ENCODE data around the gene CXCL14.

The CXCL14 gene

GRCh38 chr5:135591277-135591676 is 12.5 kb upstream of the CXCL14 start:
- DNase-seq (ENCODE audit: insufficient read length, low spot score) (no peak), FAIRE-seq (no peak)
- TF ChIP-seq SPI1 (IDR thresholded peaks at IDR 0.05; ENCODE audit: low read depth, low read length) (no peak), POLR2A (IDR thresholded peaks at IDR 0.05; ENCODE audit: low read depth, low read length) (no peak), POLR2AphosphoS5 (IDR thresholded peaks at IDR 0.05; ENCODE audit: low read depth, low read length) (no peak), PAX5 (IDR thresholded peaks at IDR 0.05; ENCODE audit: insufficient read depth, low read length, severe bottlenecking) (no peak), TAF1 (IDR thresholded peaks at IDR 0.05; ENCODE audit: low read depth, low read length) (no peak), POU2F2 (IDR thresholded peaks at IDR 0.05; ENCODE audit: low read depth, low read length) (no peak)

GRCh38 chr5:135589152-135589551 is 10.4 kb upstream of the CXCL14 start:
- no peak for TF ChIP-seq POU2F2 (IDR thresholded peaks at IDR 0.05; ENCODE audit: low read depth, low read length)
- DNase-seq (ENCODE audit: insufficient read length, low spot score) (no peak), FAIRE-seq (no peak)

- TF ChIP-seq TAF1 (IDR thresholded peaks at IDR 0.05; ENCODE audit: low read depth, low read length), result no peak
- no peak for TF ChIP-seq SPI1 (IDR thresholded peaks at IDR 0.05; ENCODE audit: low read depth, low read length)
- no peak for TF ChIP-seq POU2F2 (IDR thresholded peaks at IDR 0.05; ENCODE audit: low read depth, low read length)
- TF ChIP-seq PAX5 (IDR thresholded peaks at IDR 0.05; ENCODE audit: insufficient read depth, low read length, severe bottlenecking), result no peak
- no peak for TF ChIP-seq POLR2A (IDR thresholded peaks at IDR 0.05; ENCODE audit: low read depth, low read length)
- no peak for TF ChIP-seq POLR2AphosphoS5 (IDR thresholded peaks at IDR 0.05; ENCODE audit: low read depth, low read length)
- DNase-seq (ENCODE audit: insufficient read length, low spot score), result no peak
- no peak for FAIRE-seq
These were observed 9.2 kb upstream of the CXCL14 start for GRCh38 chr5:135587721-135588663.

GRCh38 chr5:135584918-135585317 is 6.1 kb upstream of the CXCL14 start:
- FAIRE-seq (no peak), DNase-seq (ENCODE audit: insufficient read length, low spot score) (no peak)
- no peak for TF ChIP-seq SPI1 (IDR thresholded peaks at IDR 0.05; ENCODE audit: low read depth, low read length)
- no peak for TF ChIP-seq TAF1 (IDR thresholded peaks at IDR 0.05; ENCODE audit: low read depth, low read length)
- no peak for TF ChIP-seq POU2F2 (IDR thresholded peaks at IDR 0.05; ENCODE audit: low read depth, low read length)
- TF ChIP-seq PAX5 (IDR thresholded peaks at IDR 0.05; ENCODE audit: insufficient read depth, low read length, severe bottlenecking), result no peak
- TF ChIP-seq POLR2AphosphoS5 (IDR thresholded peaks at IDR 0.05; ENCODE audit: low read depth, low read length), result no peak
- TF ChIP-seq POLR2A (IDR thresholded peaks at IDR 0.05; ENCODE audit: low read depth, low read length), result no peak

DNA sequence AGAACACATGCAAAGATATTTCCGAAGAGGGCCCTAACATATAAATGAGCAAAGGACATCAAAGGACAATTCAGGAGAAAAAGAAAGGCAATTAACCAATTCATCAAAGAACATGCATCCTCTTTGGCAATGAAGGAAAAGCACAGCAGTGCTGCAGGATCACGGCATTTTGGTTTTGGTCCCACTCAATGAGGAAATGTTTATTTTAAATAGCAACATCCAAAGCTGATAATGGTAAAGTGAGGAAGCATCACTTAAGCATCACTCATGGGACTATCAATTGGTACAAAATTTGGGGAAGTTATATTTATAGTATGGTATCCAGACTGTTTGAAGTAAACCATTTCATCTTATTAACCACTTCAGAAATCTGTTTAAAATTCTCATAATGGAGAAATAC is 5.5 kb upstream of the CXCL14 start:
- FAIRE-seq (no peak), DNase-seq (ENCODE audit: insufficient read length, low spot score) (no peak)
- TF ChIP-seq POU2F2 (IDR thresholded peaks at IDR 0.05; ENCODE audit: low read depth, low read length) (no peak), POLR2AphosphoS5 (IDR thresholded peaks at IDR 0.05; ENCODE audit: low read depth, low read length) (no peak), SPI1 (IDR thresholded peaks at IDR 0.05; ENCODE audit: low read depth, low read length) (no peak), PAX5 (IDR thresholded peaks at IDR 0.05; ENCODE audit: insufficient read depth, low read length, severe bottlenecking) (no peak), POLR2A (IDR thresholded peaks at IDR 0.05; ENCODE audit: low read depth, low read length) (no peak), TAF1 (IDR thresholded peaks at IDR 0.05; ENCODE audit: low read depth, low read length) (no peak)

DNA sequence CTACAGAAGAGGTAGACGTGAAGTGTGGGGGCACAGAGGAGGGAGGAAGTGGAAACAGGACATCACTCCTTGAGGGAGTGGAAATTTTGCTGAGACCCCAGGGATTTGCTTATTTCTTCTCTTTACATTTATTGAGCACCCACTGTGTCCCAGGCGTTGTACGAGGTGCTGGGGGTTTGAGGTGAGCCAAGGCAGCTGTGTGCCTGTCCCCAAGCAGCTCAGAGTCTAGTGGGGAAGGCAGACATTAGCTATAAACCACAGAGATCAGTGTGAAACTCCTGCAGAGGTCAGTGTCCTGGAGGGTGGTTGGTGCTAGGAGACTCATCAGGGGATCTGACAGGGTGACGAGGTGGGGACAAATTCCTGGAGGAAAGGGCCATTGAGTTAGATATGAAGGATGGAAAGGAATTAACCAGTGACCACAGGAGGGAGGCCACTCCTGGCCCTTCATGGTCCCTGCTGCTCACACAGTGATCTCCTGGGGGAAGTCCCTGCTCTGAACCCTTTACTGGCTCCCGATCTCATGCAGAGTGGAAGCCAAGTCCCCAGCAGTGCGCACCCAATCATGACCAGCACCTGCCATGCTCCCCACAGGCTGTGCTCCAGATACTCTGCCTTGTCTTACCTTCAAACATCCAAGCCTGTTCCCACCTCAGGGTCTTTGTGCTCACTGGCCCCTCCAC is 3.4 kb upstream of the CXCL14 start:
- TF ChIP-seq TAF1 (IDR thresholded peaks at IDR 0.05; ENCODE audit: low read depth, low read length) (no peak), POLR2A (IDR thresholded peaks at IDR 0.05; ENCODE audit: low read depth, low read length) (no peak), POLR2AphosphoS5 (IDR thresholded peaks at IDR 0.05; ENCODE audit: low read depth, low read length) (no peak), PAX5 (IDR thresholded peaks at IDR 0.05; ENCODE audit: insufficient read depth, low read length, severe bottlenecking) (no peak), POU2F2 (IDR thresholded peaks at IDR 0.05; ENCODE audit: low read depth, low read length) (no peak), SPI1 (IDR thresholded peaks at IDR 0.05; ENCODE audit: low read depth, low read length) (no peak)
- DNase-seq (ENCODE audit: insufficient read length, low spot score), result no peak
- no peak for FAIRE-seq

- no peak for FAIRE-seq
- no peak for DNase-seq (ENCODE audit: insufficient read length, low spot score)
- no peak for TF ChIP-seq PAX5 (IDR thresholded peaks at IDR 0.05; ENCODE audit: insufficient read depth, low read length, severe bottlenecking)
- TF ChIP-seq POLR2AphosphoS5 (IDR thresholded peaks at IDR 0.05; ENCODE audit: low read depth, low read length), result no peak
- TF ChIP-seq TAF1 (IDR thresholded peaks at IDR 0.05; ENCODE audit: low read depth, low read length), result no peak
- TF ChIP-seq POU2F2 (IDR thresholded peaks at IDR 0.05; ENCODE audit: low read depth, low read length), result no peak
- TF ChIP-seq POLR2A (IDR thresholded peaks at IDR 0.05; ENCODE audit: low read depth, low read length), result no peak
- TF ChIP-seq SPI1 (IDR thresholded peaks at IDR 0.05; ENCODE audit: low read depth, low read length), result no peak
These were observed 496 bp downstream of the CXCL14 start for GRCh38 chr5:135578305-135578684.

DNA sequence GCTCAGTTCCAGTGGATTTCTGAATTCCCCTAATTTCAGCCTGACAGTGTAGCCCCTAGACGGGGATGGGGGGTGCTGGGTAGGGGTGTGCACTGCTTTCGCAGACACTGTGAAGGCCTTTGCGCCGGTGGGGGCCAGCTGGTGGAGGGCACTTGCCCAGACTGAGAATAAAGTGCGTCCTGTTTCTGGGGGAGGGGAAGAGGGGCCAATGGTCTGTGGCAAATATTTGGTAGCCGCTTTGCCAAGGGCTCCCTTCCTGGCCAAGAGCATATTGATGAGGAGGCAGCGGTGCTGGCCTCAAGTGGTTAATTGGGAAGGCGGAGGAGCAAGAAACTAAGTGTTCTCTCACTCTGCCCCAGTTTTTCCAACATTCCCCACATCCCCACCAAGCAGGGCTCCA is 1.4 kb downstream of the CXCL14 start:
- no peak for FAIRE-seq
- no peak for DNase-seq (ENCODE audit: insufficient read length, low spot score)
- TF ChIP-seq TAF1 (IDR thresholded peaks at IDR 0.05; ENCODE audit: low read depth, low read length) (no peak), POLR2AphosphoS5 (IDR thresholded peaks at IDR 0.05; ENCODE audit: low read depth, low read length) (no peak), POLR2A (IDR thresholded peaks at IDR 0.05; ENCODE audit: low read depth, low read length) (no peak), SPI1 (IDR thresholded peaks at IDR 0.05; ENCODE audit: low read depth, low read length) (no peak), PAX5 (IDR thresholded peaks at IDR 0.05; ENCODE audit: insufficient read depth, low read length, severe bottlenecking) (no peak), POU2F2 (IDR thresholded peaks at IDR 0.05; ENCODE audit: low read depth, low read length) (no peak)

DNA sequence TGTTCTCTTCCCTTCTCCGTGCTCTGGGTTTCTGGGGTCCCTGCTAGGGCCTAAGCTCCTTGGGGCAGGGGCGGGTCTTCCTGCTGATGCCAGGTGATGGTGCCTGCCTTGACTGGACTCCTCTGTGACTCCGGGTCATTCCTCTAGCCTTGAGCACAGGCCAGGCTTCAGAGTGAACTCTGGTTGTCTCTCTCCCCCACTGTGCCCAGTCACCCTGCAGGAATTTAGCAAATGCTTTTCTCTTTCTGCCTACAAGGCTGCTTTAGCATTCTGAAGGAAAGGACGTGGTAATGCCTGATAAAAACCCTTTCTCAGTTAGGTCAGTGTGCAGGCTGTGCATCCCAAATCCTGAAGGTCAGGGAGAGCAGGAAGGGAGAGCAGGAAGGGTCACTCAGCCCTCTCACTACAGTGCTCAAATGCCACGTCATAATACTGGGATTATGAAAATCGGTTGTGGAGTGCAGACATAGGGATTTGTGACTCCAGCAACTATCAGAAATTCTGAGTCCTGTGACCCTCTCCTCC is 2.7 kb downstream of the CXCL14 start:
- DNase-seq (ENCODE audit: insufficient read length, low spot score), result no peak
- no peak for TF ChIP-seq SPI1 (IDR thresholded peaks at IDR 0.05; ENCODE audit: low read depth, low read length)
- TF ChIP-seq POLR2AphosphoS5 (IDR thresholded peaks at IDR 0.05; ENCODE audit: low read depth, low read length), result no peak
- TF ChIP-seq TAF1 (IDR thresholded peaks at IDR 0.05; ENCODE audit: low read depth, low read length), result no peak
- TF ChIP-seq POLR2A (IDR thresholded peaks at IDR 0.05; ENCODE audit: low read depth, low read length), result no peak
- no peak for TF ChIP-seq POU2F2 (IDR thresholded peaks at IDR 0.05; ENCODE audit: low read depth, low read length)
- TF ChIP-seq PAX5 (IDR thresholded peaks at IDR 0.05; ENCODE audit: insufficient read depth, low read length, severe bottlenecking), result no peak
- FAIRE-seq, result no peak

Data from GM12891 (cell line).